Duodenal mucosa (tissue), 2 donors: ENCODE results near the gene MCF2L.

ENCODE experiments used
- H3K27ac ChIP-seq: one replicate; pipeline ENCODE4 v1.7.0; 2013; ENCODE audit warnings: low read depth, low read length
- H3K27me3 ChIP-seq, 2 donors: one replicate each; pipeline ENCODE4 v1.7.0; 2013; ENCODE audit warnings: low read length in 2 of 2, control low read depth in 1 of 2; ENCODE audit not compliant: insufficient read depth in 2 of 2, control insufficient read depth in 1 of 2
- H3K36me3 ChIP-seq, 2 donors: one replicate each; pipeline ENCODE4 v1.7.0; 2013; ENCODE audit warnings: low read length in 2 of 2, control low read depth in 1 of 2; ENCODE audit not compliant: insufficient read depth in 2 of 2, control insufficient read depth in 1 of 2
- H3K4me1 ChIP-seq, 2 donors: one replicate each; pipeline ENCODE4 v1.7.0; 2013; ENCODE audit warnings: low read length in 2 of 2, control low read depth in 1 of 2; ENCODE audit not compliant: insufficient read depth in 2 of 2, control insufficient read depth in 1 of 2
- H3K4me3 ChIP-seq, 2 donors: one replicate each; pipeline ENCODE4 v1.7.0; 2013; ENCODE audit warnings: low read length in 2 of 2, low read depth in 1 of 2
- H3K9ac ChIP-seq, 2 donors: one replicate each; pipeline ENCODE4 v1.7.0; 2013; ENCODE audit warnings: low read length in 2 of 2, low read depth in 1 of 2
- H3K9me3 ChIP-seq, 2 donors: one replicate each; pipeline ENCODE4 v1.7.0; 2013; ENCODE audit warnings: low read length in 2 of 2, control low read depth in 1 of 2; ENCODE audit not compliant: control insufficient read depth in 1 of 2

MCF2L gene

DNA sequence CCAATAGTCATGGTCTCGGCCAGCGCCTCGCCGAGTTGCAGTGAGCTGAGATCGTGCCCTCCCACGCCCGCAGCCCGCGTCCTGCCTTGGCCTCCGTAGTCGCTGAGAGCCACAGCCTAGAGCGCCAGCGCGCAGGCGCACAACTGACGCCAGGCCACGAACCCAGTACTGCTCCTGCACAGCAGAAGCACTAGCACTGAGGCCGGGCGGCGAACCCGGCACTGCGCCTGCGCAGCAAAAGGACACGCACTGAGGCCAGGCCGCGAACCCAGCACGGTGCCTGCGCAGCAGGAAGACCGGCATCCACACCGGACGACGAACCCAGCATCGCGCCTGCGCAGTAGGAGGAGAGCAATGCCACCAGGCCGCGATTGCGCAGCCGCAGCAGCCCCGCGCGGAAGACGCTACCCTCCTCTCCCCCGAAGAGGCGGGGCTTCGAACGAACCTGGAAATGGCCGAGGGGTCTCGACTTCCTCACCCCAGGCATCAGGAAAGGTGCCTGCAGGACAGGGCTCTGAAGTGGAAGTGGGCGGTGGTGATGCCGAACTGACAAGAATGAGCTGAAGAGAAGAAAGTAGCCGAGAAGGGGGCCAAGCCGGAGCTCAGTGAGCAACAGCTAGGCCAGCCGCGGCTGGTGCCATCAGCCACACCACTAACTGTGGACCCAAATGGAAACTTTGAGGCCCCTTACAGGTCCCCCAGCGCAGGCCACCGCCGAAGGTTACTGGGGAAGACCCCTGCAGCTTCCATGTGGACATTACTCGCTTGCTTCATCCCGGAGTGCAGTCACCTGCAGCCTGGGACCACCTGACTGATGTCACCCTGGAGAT, 161.1 kb downstream of the MCF2L start:
- no peak overlapping the region for H3K27ac ChIP-seq
- peaks cover 0 to 5% of the 10 kb centered on the region in 2 donors for H3K27me3 ChIP-seq
- no peaks in the 10 kb centered on the region for H3K4me1 ChIP-seq
- H3K4me3 ChIP-seq: peak overlapping the region in 1 of 2 donors; percentile 32
- no peaks in the 10 kb centered on the region for H3K36me3 ChIP-seq
- H3K9me3 ChIP-seq: no peaks in the 10 kb centered on the region
- H3K9ac ChIP-seq: no peak overlapping the region

DNA sequence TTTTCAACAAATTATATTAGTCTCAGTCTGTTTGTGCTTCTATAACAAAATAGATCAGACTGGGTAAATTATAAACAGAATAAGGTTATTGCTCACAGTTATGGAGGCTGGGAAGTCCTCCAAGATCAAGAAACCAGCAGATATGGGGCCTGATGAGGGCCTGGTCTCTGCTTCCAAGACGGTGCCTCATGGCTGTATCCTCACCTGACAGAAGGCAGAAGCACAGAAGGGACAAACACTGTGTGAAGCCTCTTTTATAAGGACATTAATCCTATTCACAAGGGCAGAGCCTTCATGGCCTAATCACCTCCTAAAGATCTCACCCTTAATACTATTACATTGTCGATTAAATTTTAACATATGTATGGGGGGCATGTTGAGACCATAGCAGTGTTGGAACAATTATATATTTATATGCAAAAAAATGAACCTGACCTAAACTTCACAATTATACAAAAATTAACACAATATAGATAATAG, 166.3 kb downstream of the MCF2L start:
- Histone ChIP-seq H3K9ac (no peak overlapping the region), H3K27ac (no peak overlapping the region), H3K36me3 (no peaks in the 10 kb centered on the region), H3K4me1 (no peaks in the 10 kb centered on the region), H3K4me3 (no peak overlapping the region), H3K9me3 (no peaks in the 10 kb centered on the region), H3K27me3 (peaks cover 0 to 5% of the 10 kb centered on the region in 2 donors)

DNA sequence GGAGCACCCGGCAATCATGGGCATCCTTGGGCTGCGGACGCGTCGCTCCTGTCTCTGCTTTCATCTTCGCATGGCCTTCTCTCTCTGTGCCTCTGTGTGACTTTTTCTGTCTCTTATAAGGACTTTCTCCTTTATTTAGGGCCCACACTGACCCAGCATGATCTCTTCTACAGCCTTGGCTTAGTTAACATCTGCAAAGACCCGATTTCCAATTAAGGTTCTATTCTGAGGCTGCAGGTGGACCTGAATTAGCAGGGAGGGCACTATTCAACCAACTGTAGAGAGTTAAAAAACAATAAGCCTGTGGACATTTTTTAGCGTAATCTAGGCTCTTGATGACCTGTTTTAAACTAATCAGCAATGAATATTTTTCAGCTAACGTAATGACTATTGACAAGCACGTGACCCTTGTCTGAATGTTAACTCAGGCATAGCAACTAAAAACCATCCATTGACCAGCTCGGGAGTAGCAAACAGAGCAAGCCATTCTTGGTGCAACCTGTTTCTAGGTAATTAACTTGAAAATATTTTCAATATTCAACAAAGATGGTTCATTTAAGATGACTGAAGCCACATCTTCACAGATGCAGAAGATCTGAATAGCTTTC, 168.8 kb downstream of the MCF2L start:
- Histone ChIP-seq H3K9me3 (no peaks in the 10 kb centered on the region), H3K4me3 (no peak overlapping the region), H3K36me3 (no peaks in the 10 kb centered on the region), H3K27me3 (no peaks in the 10 kb centered on the region), H3K27ac (no peak overlapping the region), H3K9ac (no peak overlapping the region), H3K4me1 (no peaks in the 10 kb centered on the region)

DNA sequence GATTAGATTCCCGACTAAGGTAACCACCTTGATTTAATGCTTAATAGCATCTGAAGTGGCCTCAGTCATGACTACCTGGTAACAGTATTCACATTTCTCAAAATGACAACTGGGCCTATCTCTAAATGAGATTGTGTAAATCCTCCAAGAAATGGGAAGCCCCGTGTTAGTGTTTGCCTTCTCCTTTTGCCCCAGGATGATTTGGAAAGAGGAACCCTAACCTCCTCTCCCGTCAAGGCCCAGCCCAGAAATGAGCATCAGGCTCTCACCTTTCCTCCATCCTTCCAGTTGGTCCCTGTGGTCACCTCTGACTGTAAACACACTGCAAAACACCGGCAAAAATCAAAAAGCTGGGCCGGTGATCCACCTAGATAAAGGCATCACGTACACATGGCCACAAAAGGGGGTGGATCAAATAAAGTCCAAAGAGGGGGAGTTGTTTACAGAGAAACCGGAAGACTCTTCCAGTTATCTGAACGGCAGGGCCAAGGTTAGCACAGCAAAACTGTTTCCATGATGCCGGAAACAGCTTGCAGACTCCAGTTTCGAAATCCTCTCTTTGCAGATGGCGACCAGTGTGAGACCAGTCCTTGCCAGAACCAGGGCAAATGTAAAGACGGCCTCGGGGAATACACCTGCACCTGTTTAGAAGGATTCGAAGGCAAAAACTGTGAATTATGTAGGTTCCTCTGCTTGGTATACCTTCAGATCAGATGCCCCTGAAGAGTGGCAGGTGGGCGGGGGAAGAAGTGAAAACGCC, 170.0 kb downstream of the MCF2L start:
- H3K9ac ChIP-seq: no peak overlapping the region
- H3K9me3 ChIP-seq: no peaks in the 10 kb centered on the region
- no peaks in the 10 kb centered on the region for H3K36me3 ChIP-seq
- no peak overlapping the region for H3K4me3 ChIP-seq
- H3K4me1 ChIP-seq: no peaks in the 10 kb centered on the region
- H3K27ac ChIP-seq: no peak overlapping the region
- H3K27me3 ChIP-seq: no peaks in the 10 kb centered on the region

DNA sequence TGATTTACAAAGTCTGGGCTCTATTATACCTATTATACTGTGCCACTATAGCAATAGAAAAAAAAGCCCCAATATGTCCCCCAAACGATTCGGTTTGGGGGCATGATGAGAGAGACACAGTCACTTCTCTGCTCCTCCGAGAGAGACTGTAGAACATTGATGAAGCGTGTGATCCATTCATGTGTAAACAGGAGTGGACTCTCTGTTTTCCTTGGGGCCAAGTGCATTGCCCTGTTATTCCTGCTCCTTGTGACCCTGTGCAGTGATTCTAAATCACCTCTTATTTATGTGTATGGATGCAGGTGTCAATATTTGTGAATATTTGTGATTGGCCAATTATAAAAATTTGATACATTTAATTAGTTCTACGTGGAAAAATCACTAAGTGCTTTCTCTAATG, 170.6 kb downstream of the MCF2L start:
- Histone ChIP-seq H3K4me3 (no peak overlapping the region), H3K27ac (no peak overlapping the region), H3K4me1 (no peaks in the 10 kb centered on the region), H3K9ac (no peak overlapping the region), H3K27me3 (no peaks in the 10 kb centered on the region), H3K36me3 (no peaks in the 10 kb centered on the region), H3K9me3 (no peaks in the 10 kb centered on the region)

DNA sequence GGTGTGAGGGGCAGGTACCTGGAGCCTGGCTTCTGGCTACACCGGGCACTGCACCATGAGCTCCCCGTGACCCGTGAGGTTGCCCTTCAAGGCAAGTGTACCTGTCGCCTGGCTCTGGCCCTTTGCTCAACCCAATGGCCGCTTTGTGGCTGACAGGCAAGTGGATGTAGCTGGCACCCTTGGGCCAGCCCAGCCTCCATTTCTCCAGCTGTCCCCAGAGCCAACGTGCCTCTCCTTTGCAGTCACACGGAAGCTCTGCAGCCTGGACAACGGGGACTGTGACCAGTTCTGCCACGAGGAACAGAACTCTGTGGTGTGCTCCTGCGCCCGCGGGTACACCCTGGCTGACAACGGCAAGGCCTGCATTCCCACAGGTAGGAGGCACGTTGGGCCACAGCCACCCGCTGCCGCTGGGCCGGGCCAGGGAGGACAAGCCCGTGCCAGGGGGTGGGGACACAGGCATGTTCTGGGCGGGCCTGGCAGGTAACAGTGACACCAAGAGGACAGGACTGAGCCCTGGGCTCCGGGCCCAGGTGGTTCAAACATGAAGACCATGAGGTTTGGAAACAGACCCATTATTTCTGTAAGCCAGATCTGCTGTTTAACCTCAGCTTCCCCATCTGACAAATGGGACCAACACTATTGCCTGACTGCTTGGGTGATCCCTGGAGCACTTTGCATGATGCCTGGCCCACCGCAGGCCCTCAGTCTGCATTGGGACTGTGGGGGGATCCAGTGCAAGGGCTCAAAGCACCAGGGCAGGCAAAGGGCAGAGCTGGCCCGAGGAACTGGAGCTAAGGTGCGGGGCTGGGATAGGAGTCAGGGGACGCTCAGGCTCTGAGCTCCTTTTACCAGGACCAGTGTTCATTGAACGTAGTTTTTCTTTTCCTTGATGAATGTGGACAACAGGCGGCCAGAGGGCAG, 171.9 kb downstream of the MCF2L start:
- Histone ChIP-seq H3K9ac (no peak overlapping the region), H3K27me3 (no peaks in the 10 kb centered on the region), H3K9me3 (no peaks in the 10 kb centered on the region), H3K4me1 (no peaks in the 10 kb centered on the region), H3K4me3 (no peak overlapping the region), H3K27ac (no peak overlapping the region), H3K36me3 (no peaks in the 10 kb centered on the region)

DNA sequence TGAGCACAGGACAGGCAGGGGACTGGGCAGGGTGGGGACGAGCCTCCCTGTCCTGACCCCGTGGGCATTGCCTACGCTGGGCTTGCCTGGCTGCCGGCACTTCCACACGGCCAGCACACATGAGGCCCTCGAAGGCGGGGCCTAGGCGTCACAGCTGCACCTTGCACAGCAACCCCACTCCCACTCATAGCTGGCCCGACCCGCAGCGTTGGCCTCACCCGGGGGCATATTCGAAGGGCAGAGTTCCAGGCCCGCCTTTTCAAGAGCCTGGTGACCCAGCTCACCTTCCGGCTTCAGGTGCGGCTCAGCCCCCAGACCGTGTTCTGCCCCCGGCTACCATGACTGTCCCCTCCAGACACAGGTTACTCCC, 172.6 kb downstream of the MCF2L start:
- no peak overlapping the region for H3K4me3 ChIP-seq
- H3K9me3 ChIP-seq: no peaks in the 10 kb centered on the region
- no peaks in the 10 kb centered on the region for H3K36me3 ChIP-seq
- no peak overlapping the region for H3K27ac ChIP-seq
- no peaks in the 10 kb centered on the region for H3K27me3 ChIP-seq
- no peak overlapping the region for H3K9ac ChIP-seq
- no peaks in the 10 kb centered on the region for H3K4me1 ChIP-seq

DNA sequence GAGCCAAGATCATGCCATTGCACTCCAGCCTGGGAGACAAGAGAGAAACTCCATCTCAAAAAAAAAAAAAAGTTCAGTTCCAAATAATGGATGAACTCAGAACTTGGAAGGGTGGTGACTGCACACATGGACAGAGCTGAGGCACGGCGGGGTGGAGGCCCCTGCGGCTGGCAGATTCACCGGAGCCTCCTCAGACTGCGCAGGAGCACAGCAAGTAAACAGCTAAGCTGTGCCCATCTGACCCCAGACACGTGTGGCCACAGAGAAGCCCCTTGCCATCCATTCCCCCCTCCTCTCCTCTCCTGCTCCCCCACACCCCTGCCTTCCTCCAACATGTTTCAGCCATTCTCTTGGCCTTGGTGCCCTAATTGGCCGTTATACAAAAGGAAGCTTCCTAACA, 173.9 kb downstream of the MCF2L start:
- Histone ChIP-seq H3K9me3 (no peaks in the 10 kb centered on the region), H3K27ac (no peak overlapping the region), H3K4me1 (no peaks in the 10 kb centered on the region), H3K36me3 (no peaks in the 10 kb centered on the region), H3K9ac (no peak overlapping the region), H3K4me3 (no peak overlapping the region), H3K27me3 (no peaks in the 10 kb centered on the region)

DNA sequence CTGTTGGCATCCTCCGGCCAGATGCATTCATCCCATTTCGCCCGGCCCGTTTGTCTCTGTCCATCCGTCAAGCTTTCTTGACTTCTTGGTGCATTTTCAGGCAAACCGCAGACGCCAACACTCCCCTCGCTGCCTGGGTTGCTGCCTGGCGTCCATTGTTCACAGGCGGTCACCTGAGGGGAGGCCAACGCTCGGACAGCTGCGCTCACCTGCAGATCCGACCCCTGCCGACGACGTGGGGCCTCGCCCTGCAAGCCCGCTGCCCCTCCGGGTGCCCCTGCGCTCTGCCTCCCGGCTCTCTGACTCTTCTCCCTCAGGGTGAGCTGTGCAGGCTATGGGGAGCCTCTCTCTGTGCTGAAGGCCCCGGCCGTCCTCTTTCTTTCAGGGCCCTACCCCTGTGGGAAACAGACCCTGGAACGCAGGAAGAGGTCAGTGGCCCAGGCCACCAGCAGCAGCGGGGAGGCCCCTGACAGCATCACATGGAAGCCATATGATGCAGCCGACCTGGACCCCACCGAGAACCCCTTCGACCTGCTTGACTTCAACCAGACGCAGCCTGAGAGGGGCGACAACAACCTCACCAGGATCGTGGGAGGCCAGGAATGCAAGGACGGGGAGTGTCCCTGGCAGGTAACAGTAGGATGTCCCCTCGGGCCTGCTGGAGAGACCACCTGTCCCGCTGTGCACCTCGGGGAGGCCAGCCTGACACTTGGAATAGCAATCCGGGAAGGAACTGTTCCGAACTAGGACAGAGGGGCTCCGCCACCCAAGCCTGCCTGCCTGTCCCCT, 174.6 kb downstream of the MCF2L start:
- no peaks in the 10 kb centered on the region for H3K27me3 ChIP-seq
- H3K36me3 ChIP-seq: no peaks in the 10 kb centered on the region
- no peak overlapping the region for H3K27ac ChIP-seq
- H3K4me1 ChIP-seq: no peaks in the 10 kb centered on the region
- H3K9me3 ChIP-seq: no peaks in the 10 kb centered on the region
- H3K9ac ChIP-seq: no peak overlapping the region
- H3K4me3 ChIP-seq: no peak overlapping the region
